Stimulated activated CD8-positive, alpha-beta memory T cell treated with anti-CD3 and anti-CD28 coated beads, Interleukin-4, amount 100 ng/mL, for 48 hours (primary cell): ENCODE results near the gene PLPP2.

Source experiments
- DNase-seq: peaks from one replicate; pipeline ENCODE4 v3.0.0-alpha.2; 2020

PLPP2 gene

GRCh38 chr19:291006-291521, at the start of gene PLPP2:
TSS of gene PLPP2 (minus strand) at chr19:291403. CDS start at chr19:291336, 67 bp downstream.
- no peak for DNase-seq

- no peak for DNase-seq
Observed at GRCh38 chr19:340620-341385, 49.6 kb upstream of the PLPP2 start.

- no peak for DNase-seq
Observed at GRCh38 chr19:339262-339887, 48.2 kb upstream of the PLPP2 start.

- DNase-seq, result no peak
Observed at GRCh38 chr19:338421-338820, 47.2 kb upstream of the PLPP2 start.

GRCh38 chr19:336067-336614, 44.9 kb upstream of the PLPP2 start:
- no peak for DNase-seq

GRCh38 chr19:335486-336066, 44.4 kb upstream of the PLPP2 start:
- no peak for DNase-seq

- DNase-seq, result no peak
Observed at GRCh38 chr19:335072-335471, 43.9 kb upstream of the PLPP2 start.

- no peak for DNase-seq
Observed at GRCh38 chr19:334296-335071, 43.3 kb upstream of the PLPP2 start.

GRCh38 chr19:330503-330902, 39.3 kb upstream of the PLPP2 start:
- no peak for DNase-seq

GRCh38 chr19:329876-330275, 38.7 kb upstream of the PLPP2 start:
- DNase-seq, result no peak

- no peak for DNase-seq
Observed at GRCh38 chr19:328025-328505, 36.9 kb upstream of the PLPP2 start.

- no peak for DNase-seq
Observed at GRCh38 chr19:327291-328024, 36.3 kb upstream of the PLPP2 start.

- DNase-seq, result no peak
Observed at GRCh38 chr19:326871-327270, 35.7 kb upstream of the PLPP2 start.

- no peak for DNase-seq
Observed at GRCh38 chr19:325937-326565, 34.8 kb upstream of the PLPP2 start.

- no peak for DNase-seq
Observed at GRCh38 chr19:325173-325936, 34.2 kb upstream of the PLPP2 start.

- no peak for DNase-seq
Observed at GRCh38 chr19:324716-325115, 33.5 kb upstream of the PLPP2 start.

- DNase-seq, result no peak
Observed at GRCh38 chr19:322616-323015, 31.4 kb upstream of the PLPP2 start.

- no peak for DNase-seq
Observed at GRCh38 chr19:318509-318774, 27.2 kb upstream of the PLPP2 start.

GRCh38 chr19:317710-318508, 26.7 kb upstream of the PLPP2 start:
- no peak for DNase-seq

GRCh38 chr19:315811-316210, 24.6 kb upstream of the PLPP2 start:
- no peak for DNase-seq
